Measurements from ENCODE around the gene MBD4. TPM values are rescaled to one million over a fixed set of nuclear protein-coding genes. Genes with fewer than 3 reads are reported as not detected.
"Not testable (repeated sequence)": the region's sequence is repeated elsewhere in the genome, so short reads cannot be mapped to it uniquely, and the experiment has no call there.

Gene MBD4
- total and polyA plus RNA-seq, 10 of the 15 experiments (the other 5 are each of a cell fraction or from before 2014, with no cell fraction given): 17.7 to 59.0 (median 49.0) TPM

DNA sequence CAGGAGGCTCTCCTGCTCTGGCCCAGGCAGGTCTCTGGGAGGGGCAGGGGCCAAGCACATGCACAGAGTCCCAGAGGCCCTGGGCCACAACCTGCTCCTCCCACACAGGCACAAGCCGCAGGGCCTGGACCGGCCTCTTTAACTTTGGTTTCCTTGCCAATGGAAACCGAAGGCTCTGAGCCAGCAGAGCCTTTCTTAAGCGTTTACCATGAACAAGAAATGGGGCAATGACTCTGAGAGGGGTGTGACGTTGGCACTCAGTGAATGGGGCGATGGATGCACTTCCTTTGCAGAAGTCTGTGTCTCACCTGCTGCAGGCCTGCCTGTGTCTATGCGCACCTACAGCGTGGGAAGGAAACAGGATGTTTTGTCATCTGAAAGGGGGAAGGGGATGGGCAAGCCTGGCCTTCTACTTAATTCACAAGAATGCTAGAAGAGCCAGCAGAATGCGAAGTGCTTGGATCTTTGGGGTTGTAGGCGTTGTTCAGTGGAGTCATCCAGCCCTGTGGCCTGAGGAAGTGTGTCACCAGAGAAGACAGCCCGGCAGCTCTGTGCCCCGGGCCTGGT lies 42.1 kb upstream of the MBD4 start (continued):
- TF ChIP-seq, protein P1, sequence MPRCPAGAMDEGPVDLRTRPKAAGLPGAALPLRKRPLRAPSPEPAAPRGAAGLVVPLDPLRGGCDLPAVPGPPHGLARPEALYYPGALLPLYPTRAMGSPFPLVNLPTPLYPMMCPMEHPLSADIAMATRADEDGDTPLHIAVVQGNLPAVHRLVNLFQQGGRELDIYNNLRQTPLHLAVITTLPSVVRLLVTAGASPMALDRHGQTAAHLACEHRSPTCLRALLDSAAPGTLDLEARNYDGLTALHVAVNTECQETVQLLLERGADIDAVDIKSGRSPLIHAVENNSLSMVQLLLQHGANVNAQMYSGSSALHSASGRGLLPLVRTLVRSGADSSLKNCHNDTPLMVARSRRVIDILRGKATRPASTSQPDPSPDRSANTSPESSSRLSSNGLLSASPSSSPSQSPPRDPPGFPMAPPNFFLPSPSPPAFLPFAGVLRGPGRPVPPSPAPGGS (IDR thresholded peaks at IDR 0.05; ENCODE audit: borderline replicate concordance, insufficient read depth, low read depth, low read length, poor library complexity, severe bottlenecking): no peak
- TF ChIP-seq LARP7 (IDR thresholded peaks at IDR 0.05) (no peak), NBN (IDR thresholded peaks at IDR 0.05) (no peak), POLR2AphosphoS2 (IDR thresholded peaks at IDR 0.05; ENCODE audit: low read depth, low read length) (no peak), SUPT20H (IDR thresholded peaks at IDR 0.05; ENCODE audit: borderline replicate concordance, control insufficient read depth, low read depth, low read length) (no peak)
- TF ChIP-seq, protein P2, sequence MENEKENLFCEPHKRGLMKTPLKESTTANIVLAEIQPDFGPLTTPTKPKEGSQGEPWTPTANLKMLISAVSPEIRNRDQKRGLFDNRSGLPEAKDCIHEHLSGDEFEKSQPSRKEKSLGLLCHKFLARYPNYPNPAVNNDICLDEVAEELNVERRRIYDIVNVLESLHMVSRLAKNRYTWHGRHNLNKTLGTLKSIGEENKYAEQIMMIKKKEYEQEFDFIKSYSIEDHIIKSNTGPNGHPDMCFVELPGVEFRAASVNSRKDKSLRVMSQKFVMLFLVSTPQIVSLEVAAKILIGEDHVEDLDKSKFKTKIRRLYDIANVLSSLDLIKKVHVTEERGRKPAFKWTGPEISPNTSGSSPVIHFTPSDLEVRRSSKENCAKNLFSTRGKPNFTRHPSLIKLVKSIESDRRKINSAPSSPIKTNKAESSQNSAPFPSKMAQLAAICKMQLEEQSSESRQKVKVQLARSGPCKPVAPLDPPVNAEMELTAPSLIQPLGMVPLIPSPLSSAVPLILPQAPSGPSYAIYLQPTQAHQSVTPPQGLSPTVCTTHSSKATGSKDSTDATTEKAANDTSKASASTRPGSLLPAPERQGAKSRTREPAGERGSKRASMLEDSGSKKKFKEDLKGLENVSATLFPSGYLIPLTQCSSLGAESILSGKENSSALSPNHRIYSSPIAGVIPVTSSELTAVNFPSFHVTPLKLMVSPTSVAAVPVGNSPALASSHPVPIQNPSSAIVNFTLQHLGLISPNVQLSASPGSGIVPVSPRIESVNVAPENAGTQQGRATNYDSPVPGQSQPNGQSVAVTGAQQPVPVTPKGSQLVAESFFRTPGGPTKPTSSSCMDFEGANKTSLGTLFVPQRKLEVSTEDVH (IDR thresholded peaks at IDR 0.05; ENCODE audit: low read depth, partially characterized antibody): no peak

DNA sequence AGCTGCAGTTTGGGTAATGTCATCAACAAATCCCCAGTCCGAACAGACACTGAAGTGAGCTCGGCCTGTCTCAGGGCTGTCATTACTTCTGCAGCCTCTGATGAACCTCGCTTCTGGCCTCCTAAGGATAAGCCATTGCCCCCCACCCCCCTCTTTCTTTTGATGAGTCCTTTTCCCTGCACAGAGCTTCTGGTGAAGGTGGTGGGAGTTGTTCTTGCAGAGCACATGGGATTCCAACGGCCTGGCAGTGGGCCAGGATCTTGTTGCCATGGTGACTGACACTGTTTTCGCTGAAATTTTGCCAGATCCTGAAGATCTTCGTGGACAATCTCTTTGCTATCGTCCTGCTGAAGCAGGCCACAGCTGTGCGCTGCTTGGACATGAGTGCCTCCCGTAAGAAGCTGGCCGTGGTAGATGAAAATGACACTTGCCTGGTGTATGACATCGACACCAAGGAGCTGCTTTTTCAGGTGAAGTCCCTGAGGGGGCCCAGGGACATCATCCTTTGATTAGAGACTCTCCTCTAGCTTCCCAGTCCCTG lies 41.5 kb upstream of the MBD4 start:
- H3K4me1 ChIP-seq (ENCODE audit: control insufficient read depth, insufficient read depth, low read length); H2AFZ ChIP-seq (ENCODE audit: control insufficient read depth, low read depth, low read length); H3K27ac ChIP-seq (ENCODE audit: control insufficient read depth, insufficient read depth); H4K20me1 ChIP-seq (ENCODE audit: control insufficient read depth, insufficient read depth); H3K36me3 ChIP-seq (ENCODE audit: control insufficient read depth in 2 of 2, insufficient read depth in 2 of 2, low read length in 1 of 2); H3K27me3 ChIP-seq (replicated peaks in 1 of 2; ENCODE audit: control insufficient read depth in 2 of 2, insufficient read depth in 2 of 2, low read length in 1 of 2); H3K9me3 ChIP-seq (replicated peaks; ENCODE audit: control insufficient read depth, insufficient read depth, low read length); FAIRE-seq; BruUV-seq (replicated peaks); H3K79me2 ChIP-seq (ENCODE audit: control insufficient read depth, insufficient read depth, low read length); intact Hi-C loops (cut with micrococcal nuclease; ENCODE audit: unreplicated experiment); DNase-seq (ENCODE audit: low read depth, low spot score); H3K4me2 ChIP-seq (ENCODE audit: control insufficient read depth, insufficient read depth); in situ Hi-C loops (cut with MboI); H3K9ac ChIP-seq (ENCODE audit: control insufficient read depth, insufficient read depth, low read length); H3K4me3 ChIP-seq; ATAC-seq; POLR2A ChIA-PET: not testable (repeated sequence)
- CTCF ChIA-PET: interaction anchor here (0.6 to 2.3 kb wide), 5 partner anchors 9 to 342 kb away, joined by 3 to 11 read pairs (median 3); no protein-coding TSS in a partner anchor
- RAD21 ChIA-PET (ENCODE audit: unreplicated experiment): interaction anchor here (1.2 kb wide), 1 partner anchor 9 kb away, joined by 5 read pairs; no protein-coding TSS in a partner anchor
- SMC1A ChIA-PET (ENCODE audit: uncharacterized antibody, unreplicated experiment): interaction anchor here (0.6 to 1.3 kb wide), 3 partner anchors 9 to 146 kb away, joined by 3 to 4 read pairs (median 4); no protein-coding TSS in a partner anchor
- 69% methylated on average over 7 of the region's 11 CpGs for whole genome bisulfite sequencing (ENCODE audit: insufficient coverage, insufficient replicate concordance, low lambda C conversion rate, missing lambda C conversion rate)

Data from GM12878 (cell line).